Kasumi-1 (cell line): ENCODE measurements around the gene LSMEM2.
"Not testable (repeated sequence)": the region's sequence is repeated elsewhere in the genome, so short reads cannot be mapped to it uniquely, and the experiment has no call there.

ENCODE experiments used
- DNase-seq, 2 experiments: peaks; one replicate each; lab custom pipeline; 2025; lab: John Stamatoyannopoulos, UW

Gene LSMEM2

GRCh38 chr3:50278880-50279224, at the start of gene LSMEM2:
Gene LSMEM2, plus strand, starts transcription at chr3:50279087. Its CDS starts 27 bp downstream, at chr3:50279114.
- no peak for DNase-seq

GRCh38 chr3:50229490-50229889, 49.4 kb upstream of the LSMEM2 start:
- DNase-seq, result no peak

- no peak for DNase-seq
Observed at GRCh38 chr3:50230104-50230793, 48.6 kb upstream of the LSMEM2 start.

DNA sequence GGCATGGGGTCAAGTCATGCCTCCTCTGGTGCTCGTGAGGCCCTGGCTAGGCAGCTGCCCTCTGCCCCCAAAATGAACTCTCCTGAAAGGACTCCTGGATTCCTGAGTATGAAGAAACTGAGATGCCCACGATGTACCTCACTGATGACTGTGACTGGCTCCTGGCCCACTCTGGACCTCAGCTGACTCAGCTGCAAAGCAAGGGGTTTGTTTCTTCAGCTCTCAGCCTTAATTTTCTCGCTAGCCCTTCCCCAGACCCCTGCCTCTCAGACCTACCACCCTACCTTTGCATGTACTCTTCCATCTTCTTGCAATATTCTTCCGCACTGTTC, 48.1 kb upstream of the LSMEM2 start:
- no peak for DNase-seq

DNA sequence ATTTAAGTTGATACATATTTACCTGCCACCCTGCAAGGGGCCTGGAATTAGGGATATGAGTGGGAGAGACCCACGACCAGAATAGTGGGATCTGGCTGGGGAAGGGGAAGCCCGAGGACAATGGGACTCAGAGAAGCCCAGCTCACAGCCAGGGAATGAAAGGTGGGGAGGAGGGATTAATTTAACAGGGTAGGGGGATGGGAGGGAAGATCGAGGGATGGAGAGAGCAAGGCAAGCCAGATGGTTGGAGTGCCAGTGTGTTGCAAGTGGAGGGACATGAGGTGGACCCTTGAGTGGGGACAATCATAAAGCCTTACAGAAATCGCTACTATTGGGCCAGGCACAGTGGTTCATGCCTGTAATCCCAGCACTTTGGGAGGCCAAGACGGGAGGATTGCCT, 47.3 kb upstream of the LSMEM2 start:
- DNase-seq, result no peak

DNA sequence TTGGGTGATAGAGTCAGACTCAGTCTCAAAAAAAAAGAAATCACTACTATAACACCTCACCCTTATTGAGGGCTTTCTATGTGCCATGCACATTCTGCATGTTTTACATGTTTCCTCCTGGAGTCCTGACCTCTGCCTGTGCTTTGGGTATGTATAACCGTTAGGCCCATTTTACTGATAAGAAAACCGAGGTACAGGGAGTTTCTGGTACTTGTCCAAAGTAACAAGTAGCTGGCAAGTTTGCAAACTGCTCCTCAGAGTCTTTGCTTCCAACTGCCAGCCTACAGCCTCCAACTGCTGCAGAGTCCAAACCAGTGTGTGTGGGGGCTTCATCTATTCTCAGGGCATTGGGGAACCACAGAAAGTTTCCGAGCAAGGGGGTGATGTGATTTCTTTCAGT, 46.6 kb upstream of the LSMEM2 start:
- DNase-seq, result no peak

DNA sequence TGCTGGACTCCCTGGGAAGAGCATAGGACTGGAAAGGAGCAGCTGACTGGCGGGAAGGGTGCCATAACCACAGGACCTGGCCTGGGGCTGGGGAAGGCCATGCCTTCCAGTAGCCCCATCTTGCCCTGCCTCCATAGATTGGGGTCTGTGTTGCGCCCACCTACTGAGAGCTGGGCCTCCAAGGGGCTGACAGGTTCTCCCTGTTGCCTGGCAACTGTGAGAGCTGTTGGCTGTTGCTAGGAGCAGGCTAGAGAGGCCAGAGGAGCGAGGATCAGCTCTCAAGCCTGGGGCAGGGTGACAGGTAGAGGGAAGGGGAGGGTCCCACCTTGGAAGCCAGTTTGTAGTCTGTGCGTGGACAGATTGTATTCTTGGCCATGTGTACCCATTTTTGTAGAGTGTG, 45.7 kb upstream of the LSMEM2 start:
- DNase-seq, result no peak

DNA sequence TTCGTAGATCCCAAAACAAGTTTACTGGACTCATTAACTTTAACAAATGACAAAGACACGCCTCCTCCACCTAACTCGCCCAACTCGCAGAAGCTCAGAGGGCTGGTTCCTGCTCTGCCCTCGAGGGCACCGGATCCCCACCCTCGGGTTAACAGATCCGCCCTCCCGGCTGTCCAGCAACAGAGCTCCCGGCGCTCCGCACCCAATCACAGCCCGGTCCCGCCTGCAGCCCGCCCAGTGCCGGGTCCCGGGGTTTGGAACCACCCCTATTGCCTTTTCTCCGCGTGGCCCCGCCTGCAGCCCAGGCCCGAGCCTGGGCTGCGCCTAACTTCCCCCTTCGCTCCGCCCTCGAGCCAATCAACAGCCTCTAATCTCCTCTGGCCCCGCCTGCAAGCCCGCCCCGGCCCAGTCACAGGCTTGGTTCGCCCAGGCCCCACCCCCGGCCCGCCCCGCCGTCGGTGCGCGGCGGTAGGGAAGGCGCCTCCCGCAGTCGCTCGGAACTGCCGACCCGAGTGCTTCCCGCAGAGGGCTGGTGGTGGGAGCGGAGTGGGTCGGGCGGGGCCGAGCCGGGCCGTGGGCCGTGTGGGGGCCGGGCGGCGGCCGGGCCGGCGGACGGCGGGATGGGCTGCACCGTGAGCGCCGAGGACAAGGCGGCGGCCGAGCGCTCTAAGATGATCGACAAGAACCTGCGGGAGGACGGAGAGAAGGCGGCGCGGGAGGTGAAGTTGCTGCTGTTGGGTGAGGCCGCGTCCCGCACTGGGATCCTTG, 43.0 kb upstream of the LSMEM2 start, which contains the start of gene GNAI2:
Gene GNAI2 (plus strand): TSS at position 489 of the 768 bp plus-strand sequence. CDS start 132 bp downstream, at position 621.
- DNase-seq, result peak; percentile 99 to 100

DNA sequence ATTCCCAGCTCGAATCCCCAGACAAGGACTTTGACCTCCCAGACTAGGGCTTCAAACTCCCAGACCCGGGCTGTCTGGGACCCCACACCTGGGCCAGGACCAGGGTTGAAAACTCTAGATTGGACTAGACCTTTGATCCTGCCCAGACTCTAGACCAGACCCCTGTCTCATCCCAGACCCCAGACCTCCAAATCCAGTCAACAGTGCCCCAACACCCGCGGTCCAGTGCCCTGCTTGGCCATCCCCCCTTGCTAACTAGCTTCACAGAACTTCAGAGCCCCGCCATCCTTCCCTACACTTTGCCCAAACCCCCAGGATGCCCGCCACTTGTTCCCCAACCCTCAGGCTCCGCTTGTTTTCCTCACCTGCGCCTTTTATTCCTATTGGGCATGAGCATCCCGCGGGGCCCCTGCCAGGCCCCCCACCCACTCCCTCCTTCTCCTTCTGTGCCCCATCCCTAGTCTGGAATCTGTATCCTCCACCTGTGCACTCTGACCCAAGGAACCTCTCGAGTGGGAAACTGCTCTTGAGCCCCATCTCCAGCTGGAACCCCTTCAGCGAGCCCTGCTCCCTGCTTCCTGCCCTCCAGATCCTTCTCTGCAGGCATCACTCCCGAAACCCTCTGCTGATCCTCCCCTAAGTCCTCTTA, 42.3 kb upstream of the LSMEM2 start:
- no peak for DNase-seq

- peak in 1 of 2 experiments; percentile 48 for DNase-seq
Observed at GRCh38 chr3:50237133-50237651, 41.7 kb upstream of the LSMEM2 start.

- peak; percentile 82 to 88 for DNase-seq
Observed at GRCh38 chr3:50237754-50238548, 40.9 kb upstream of the LSMEM2 start.

GRCh38 chr3:50238549-50239026, 40.3 kb upstream of the LSMEM2 start:
- no peak for DNase-seq

- no peak for DNase-seq
Observed at GRCh38 chr3:50239649-50240048, 39.2 kb upstream of the LSMEM2 start.

- no peak for DNase-seq
Observed at GRCh38 chr3:50241163-50241562, 37.7 kb upstream of the LSMEM2 start.

GRCh38 chr3:50241713-50242380, 37.0 kb upstream of the LSMEM2 start:
- no peak for DNase-seq

DNA sequence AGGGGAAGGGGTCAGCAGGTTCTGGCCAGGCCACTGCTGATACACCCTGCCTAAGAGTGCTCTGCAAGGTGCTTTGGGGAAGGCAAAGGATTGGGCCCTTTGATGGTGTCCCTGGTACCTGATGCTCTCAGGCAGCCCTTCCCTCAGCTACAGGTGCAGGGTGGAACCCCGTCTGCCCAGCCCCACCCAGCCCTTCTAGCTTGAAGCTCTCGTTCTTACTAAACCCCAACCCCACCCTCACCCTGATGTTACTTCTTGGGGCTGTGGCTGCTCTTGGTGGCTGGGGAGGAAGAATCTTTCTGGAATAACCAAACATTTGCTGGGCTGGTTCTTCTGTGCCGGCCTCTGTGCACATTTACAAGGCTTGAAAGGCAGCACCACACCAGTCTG, 36.5 kb upstream of the LSMEM2 start:
- no peak for DNase-seq

DNA sequence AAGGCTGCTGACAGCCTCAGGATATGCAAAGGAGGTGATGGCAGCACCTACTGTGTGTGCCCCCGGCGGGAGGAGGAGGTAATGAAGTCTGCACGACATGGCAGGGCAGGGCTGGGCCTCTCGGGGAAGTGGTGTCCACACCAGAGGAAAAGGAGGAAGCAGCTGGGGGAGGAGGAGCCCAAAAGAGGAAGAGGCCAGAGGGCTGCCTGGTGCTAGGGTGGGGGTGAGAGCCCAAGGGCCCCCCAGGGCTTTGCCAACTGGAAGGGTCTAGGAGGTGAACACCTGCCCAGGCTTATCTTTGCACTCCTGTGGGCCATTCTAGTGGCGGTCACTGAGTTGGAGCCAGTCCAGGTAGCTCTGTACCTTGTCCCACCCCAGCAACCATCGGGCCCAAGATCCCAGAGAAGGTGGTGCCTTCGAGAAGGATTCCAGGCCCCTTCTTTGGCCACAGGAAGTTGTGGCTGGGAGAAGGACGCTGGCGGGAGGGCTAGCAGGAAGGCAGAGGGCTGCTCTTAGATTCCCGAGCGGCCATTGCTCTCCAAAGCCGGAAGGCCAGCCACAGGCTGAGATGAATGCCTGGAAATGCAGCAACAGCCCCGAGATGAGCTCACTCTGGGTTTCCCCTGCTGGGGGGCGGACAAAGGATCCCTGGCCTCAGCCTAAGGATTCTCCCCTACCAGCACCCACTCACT, 35.9 kb upstream of the LSMEM2 start:
- peak; percentile 98 for DNase-seq

- DNase-seq, result peak in 1 of 2 experiments; percentile 55
Observed at GRCh38 chr3:50243543-50243895, 35.4 kb upstream of the LSMEM2 start.

DNA sequence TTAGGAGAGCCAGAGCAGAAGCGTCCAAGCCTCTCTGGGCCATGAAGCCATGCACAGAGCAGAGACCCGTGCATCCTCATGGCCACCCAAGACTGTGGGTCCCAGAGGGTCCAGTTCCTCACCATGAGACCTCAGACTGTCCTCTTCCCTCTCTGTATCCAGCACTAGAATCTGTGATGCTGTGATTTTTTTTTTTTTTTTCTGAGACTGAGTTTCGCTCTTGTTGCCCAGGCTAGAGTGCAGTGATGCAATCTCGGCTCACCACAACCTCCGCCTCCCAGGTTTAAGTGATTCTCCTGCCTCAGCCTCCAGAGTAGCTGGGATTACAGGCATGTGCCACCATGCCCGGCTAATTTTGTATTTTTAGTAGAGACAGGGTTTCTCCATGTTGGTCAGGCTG, 34.1 kb upstream of the LSMEM2 start:
- DNase-seq, result not testable (repeated sequence)

DNA sequence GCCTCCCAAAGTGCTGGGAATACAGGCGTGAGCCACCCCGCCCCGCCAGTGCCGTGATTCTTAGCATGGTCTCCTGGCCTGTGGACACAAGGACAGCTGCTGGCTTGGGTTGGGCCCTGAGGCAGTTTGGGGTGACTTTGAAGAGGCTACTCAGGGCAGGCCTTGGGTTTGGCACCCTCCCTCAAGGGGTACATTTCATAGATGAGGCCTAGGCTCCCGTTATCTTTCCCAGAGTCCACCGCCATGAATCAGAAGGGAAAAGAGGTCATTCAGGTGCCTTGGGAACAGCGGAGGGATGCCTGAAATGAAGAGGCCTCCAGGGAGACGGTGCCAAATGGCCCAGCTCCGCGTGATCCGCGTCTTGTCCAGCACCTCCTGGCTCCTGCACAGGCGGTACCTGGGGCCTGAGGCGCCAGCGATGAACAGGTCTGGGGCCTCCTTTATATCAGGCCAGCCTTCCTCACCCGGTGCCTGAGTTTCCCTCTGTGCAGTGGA, 33.6 kb upstream of the LSMEM2 start:
- DNase-seq, result no peak
